Daoy (cell line): ENCODE measurements around the gene SIX1. TPM values are rescaled to one million over a fixed set of nuclear protein-coding genes. Genes with fewer than 3 reads are reported as not detected.

ENCODE experiments used
- DNase-seq: peaks from one replicate; pipeline ENCODE4 v3.0.0-alpha.2; 2015; ENCODE audit warnings: low read depth
- total RNA-seq: library from RNA; depleted of rRNA; stranded (reverse); fragments of >200 nt; shearing (Covaris generic); gene quantifications from 2 replicates; pipeline ENCODE4 v1.2.3, GENCODE V29; 2014

The SIX1 gene
- total RNA-seq, 1 experiment from 2014 or later = 14.9 TPM

GRCh38 chr14:60655119-60655897 lies 6.0 kb upstream of the SIX1 start:
- no peak for DNase-seq

- no peak for DNase-seq
Measured at GRCh38 chr14:60654334-60654821, 5.1 kb upstream of the SIX1 start.

- no peak for DNase-seq
Measured at GRCh38 chr14:60653701-60654161, 4.5 kb upstream of the SIX1 start.

GRCh38 chr14:60652674-60653651 lies 3.7 kb upstream of the SIX1 start:
- no peak for DNase-seq

GRCh38 chr14:60651796-60652673 lies 2.8 kb upstream of the SIX1 start:
- no peak for DNase-seq

- no peak for DNase-seq
Measured at GRCh38 chr14:60651086-60651795, 2.0 kb upstream of the SIX1 start.

- DNase-seq = no peak
Measured at GRCh38 chr14:60650373-60650961, 1.2 kb upstream of the SIX1 start.

- peak; percentile 56 for DNase-seq
Measured at GRCh38 chr14:60649875-60650372, 647 bp upstream of the SIX1 start.

- DNase-seq = peak; percentile 59
Measured at GRCh38 chr14:60648249-60648933, 886 bp downstream of the SIX1 start.

- DNase-seq = peak; percentile 29
Measured at GRCh38 chr14:60647837-60648248, 1.4 kb downstream of the SIX1 start.

- peak; percentile 85 for DNase-seq
Measured at GRCh38 chr14:60647081-60647836, 2.0 kb downstream of the SIX1 start.

- no peak for DNase-seq
Measured at GRCh38 chr14:60646226-60646818, 3.0 kb downstream of the SIX1 start.

- DNase-seq = no peak
Measured at GRCh38 chr14:60645126-60645741, 4.0 kb downstream of the SIX1 start.

GRCh38 chr14:60644666-60645065 lies 4.6 kb downstream of the SIX1 start:
- DNase-seq = no peak

- no peak for DNase-seq
Measured at GRCh38 chr14:60643463-60644314, 5.6 kb downstream of the SIX1 start.

- no peak for DNase-seq
Measured at GRCh38 chr14:60643141-60643462, 6.2 kb downstream of the SIX1 start.
